ENCODE data around the gene C6orf47. TPM values are rescaled to one million over a fixed set of nuclear protein-coding genes. Genes with fewer than 3 reads are reported as not detected.

Gene C6orf47
- total and polyA plus RNA-seq, 2 of the 8 experiments (the other 6 are each of a cell fraction or from before 2014, with no cell fraction given) = 4.7 to 14.6 TPM

GRCh38 chr6:31676904-31677303, 16.3 kb upstream of the C6orf47 start:
- H3K79me1 ChIP-seq (ENCODE audit: low read depth, low read length) = no peaks in the 10 kb centered on the region
- H3K23ac ChIP-seq (ENCODE audit: insufficient read length) = no peak overlapping the region
- H3K79me2 ChIP-seq (ENCODE audit: control insufficient read depth in 1 of 2, insufficient read depth in 2 of 2, low read length in 2 of 2) = no peaks in the 10 kb centered on the region
- 81% methylated on average over 6 of the region's 6 CpGs; no CpG with 5 or more reads in 1 of the 2 experiments for WGBS, 2 experiments (ENCODE audit: extremely low coverage in 1 of 2, insufficient coverage in 1 of 2, insufficient read length in 1 of 2, insufficient replicate concordance in 2 of 2, low coverage in 1 of 2, low lambda C conversion rate in 2 of 2, missing lambda C conversion rate in 1 of 2)
- H2BK15ac ChIP-seq (ENCODE audit: low read length) = no peak overlapping the region
- H3K27ac ChIP-seq (ENCODE audit: low read depth, low read length) = no peak overlapping the region
- H2AK5ac ChIP-seq (ENCODE audit: low read depth, low read length) = no peak overlapping the region
- no peak overlapping the region for H3K18ac ChIP-seq (ENCODE audit: extremely low read depth, low read length)
- FAIRE-seq (no peak), DNase-seq (ENCODE audit: low read depth in 1 of 2, low spot score in 2 of 2) (no peak)
- H3K27me3 ChIP-seq (replicated peaks in 1 of 4; ENCODE audit: control insufficient read depth in 3 of 4, extremely low read depth in 1 of 4, insufficient read depth in 3 of 4, low read length in 3 of 4) = peaks cover 2 to 8% (median 6%) of the 10 kb centered on the region in 4 experiments; a peak in 6 of 7 replicates
- H3K36me3 ChIP-seq (ENCODE audit: control insufficient read depth in 2 of 4, insufficient read depth in 4 of 4, low read length in 3 of 4) = peaks cover 2 to 4% (median 3%) of the 10 kb centered on the region in 4 experiments; a peak in 6 of 8 replicates
- no peaks in the 10 kb centered on the region for H3K9me3 ChIP-seq (ENCODE audit: insufficient read depth in 2 of 2, low read depth in 1 of 2, low read length in 1 of 2)
- no peaks in the 10 kb centered on the region for H4K20me1 ChIP-seq (replicated peaks in 1 of 2; ENCODE audit: control insufficient read depth in 1 of 2, insufficient read depth in 2 of 2, low read length in 2 of 2)
- peaks cover 6% of the 10 kb centered on the region; the same call in 1 of the 2 replicates for H3K23me2 ChIP-seq (ENCODE audit: low read depth, low read length)
- no peak overlapping the region for H2BK20ac ChIP-seq (ENCODE audit: low read length)
- no peak overlapping the region for H3K9ac ChIP-seq (replicated peaks in 1 of 4; ENCODE audit: extremely low read depth in 1 of 4, low read depth in 3 of 4, low read length in 3 of 4)
- H2BK120ac ChIP-seq (replicated peaks; ENCODE audit: low read depth, low read length) = no peak overlapping the region
- H2BK5ac ChIP-seq (ENCODE audit: low read depth, low read length) = no peak overlapping the region
- no peak overlapping the region for H4K5ac ChIP-seq (ENCODE audit: insufficient read length, low read depth, low read length)
- H3K56ac ChIP-seq (replicated peaks; ENCODE audit: insufficient read length, low read depth, low read length) = no peak overlapping the region
- H2BK12ac ChIP-seq (ENCODE audit: low read depth, low read length) = no peak overlapping the region
- H3K4me2 ChIP-seq (ENCODE audit: insufficient read depth in 1 of 2, low read depth in 2 of 2, low read length in 2 of 2) = no peak overlapping the region
- no peak overlapping the region for H3K4ac ChIP-seq (replicated peaks; ENCODE audit: insufficient read length, low read depth, low read length)
- POLR2A ChIA-PET (ENCODE audit: partially characterized antibody) = interaction anchor here (1.1 to 2.1 kb wide), 6 partner anchors 10 to 157 kb away, joined by 3 to 10 read pairs (median 4); partner anchors contain the start of genes BAG6 and HSPA1B
- CTCF ChIA-PET (ENCODE audit: partially characterized antibody) = interaction anchor here (1.2 to 1.9 kb wide), 3 partner anchors 12 to 246 kb away, joined by 4 to 5 read pairs (median 4); partner anchors contain the start of gene GPANK1
- no peak overlapping the region for H4K91ac ChIP-seq (replicated peaks; ENCODE audit: insufficient read length, low read length)
- H4K8ac ChIP-seq (ENCODE audit: extremely low read depth, insufficient read depth, low read length) = no peak overlapping the region
- H3K4me3 ChIP-seq (ENCODE audit: extremely low read depth in 1 of 4, insufficient read depth in 2 of 4, low read depth in 3 of 4, low read length in 4 of 4) = no peak overlapping the region
- H2AFZ ChIP-seq (ENCODE audit: low read length) = no peak overlapping the region
- peaks cover 0 to 7% (median 2%) of the 10 kb centered on the region in 4 experiments; a peak in 4 of 7 replicates for H3K4me1 ChIP-seq (replicated peaks in 1 of 4; ENCODE audit: control insufficient read depth in 3 of 4, insufficient read depth in 4 of 4, low read length in 3 of 4)
- no peak overlapping the region for H3K14ac ChIP-seq (ENCODE audit: insufficient read length)
- TF ChIP-seq GTF2F1 (IDR thresholded peaks at IDR 0.05; ENCODE audit: borderline replicate concordance, low read depth, low read length) (no peak), SP1 (IDR thresholded peaks at IDR 0.05; ENCODE audit: low read depth, low read length) (no peak), TEAD4 (IDR thresholded peaks at IDR 0.05; ENCODE audit: low read depth, low read length) (no peak), CREB1 (IDR thresholded peaks at IDR 0.05) (no peak), NRF1 (IDR thresholded peaks at IDR 0.05; ENCODE audit: low read depth, low read length) (no peak), CTBP2 (IDR thresholded peaks at IDR 0.05; ENCODE audit: borderline replicate concordance, insufficient read depth, insufficient read length, low read length) (no peak), ZNF274 (IDR thresholded peaks at IDR 0.05; ENCODE audit: borderline replicate concordance, extremely low read depth, low read length) (no peak), SIN3A (conservative IDR thresholded peaks at IDR 0.05 in 1 of 2, IDR thresholded peaks at IDR 0.05 in 1 of 2; ENCODE audit: low read depth in 1 of 2, low read length in 2 of 2) (no peak), CHD2 (IDR thresholded peaks at IDR 0.05; ENCODE audit: low read length) (no peak), CHD1 (IDR thresholded peaks at IDR 0.05; ENCODE audit: low read depth, low read length) (no peak), RBBP5 (IDR thresholded peaks at IDR 0.05; ENCODE audit: borderline replicate concordance, low read depth, low read length) (no peak), RXRA (IDR thresholded peaks at IDR 0.05; ENCODE audit: insufficient read depth, low read depth, low read length) (no peak), MAFK (IDR thresholded peaks at IDR 0.05; ENCODE audit: low read depth, low read length) (no peak), HDAC6 (IDR thresholded peaks at IDR 0.05; ENCODE audit: low read depth, low read length) (no peak), BCL11A (IDR thresholded peaks at IDR 0.05; ENCODE audit: low read depth in 2 of 2, low read length in 2 of 2) (no peak)
